HG02938 (cell line): ENCODE measurements around the gene OVOL1.

Source experiments
- ATAC-seq: cut with Tn5 transposase; IDR thresholded peaks from one replicate; pipeline ENCODE4 v1.9.1; 2021; ENCODE audit warnings: mild to moderate bottlenecking, moderate library complexity; ENCODE audit not compliant: unreplicated experiment

Gene OVOL1

DNA sequence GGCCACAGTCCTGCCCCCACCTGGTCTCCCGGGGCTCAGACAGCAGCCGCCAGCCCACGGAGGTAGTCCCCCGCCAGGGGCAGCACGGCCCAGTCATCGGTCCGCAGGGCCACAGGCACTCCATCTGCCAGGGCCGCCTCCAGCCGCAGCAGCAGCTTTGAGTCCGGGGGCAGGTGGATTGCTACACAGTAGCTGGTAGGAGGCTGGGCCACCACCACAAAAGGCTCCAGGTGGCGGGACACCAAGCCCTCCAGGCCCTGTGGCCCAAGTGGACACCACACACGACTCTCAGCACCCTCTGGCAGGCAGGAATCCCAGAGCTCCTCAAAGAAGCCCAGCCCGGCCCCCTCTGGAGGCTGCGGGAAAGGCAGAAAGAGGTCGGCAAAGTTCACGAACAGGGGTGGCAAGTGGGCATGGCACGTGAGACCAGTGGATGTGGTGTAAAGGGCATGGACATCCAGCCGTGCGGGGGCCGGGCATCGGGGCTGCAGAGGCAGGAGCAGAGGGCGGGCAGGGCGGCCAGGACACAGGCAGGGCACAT is 9.0 kb upstream of the OVOL1 start:
- no peak for ATAC-seq

DNA sequence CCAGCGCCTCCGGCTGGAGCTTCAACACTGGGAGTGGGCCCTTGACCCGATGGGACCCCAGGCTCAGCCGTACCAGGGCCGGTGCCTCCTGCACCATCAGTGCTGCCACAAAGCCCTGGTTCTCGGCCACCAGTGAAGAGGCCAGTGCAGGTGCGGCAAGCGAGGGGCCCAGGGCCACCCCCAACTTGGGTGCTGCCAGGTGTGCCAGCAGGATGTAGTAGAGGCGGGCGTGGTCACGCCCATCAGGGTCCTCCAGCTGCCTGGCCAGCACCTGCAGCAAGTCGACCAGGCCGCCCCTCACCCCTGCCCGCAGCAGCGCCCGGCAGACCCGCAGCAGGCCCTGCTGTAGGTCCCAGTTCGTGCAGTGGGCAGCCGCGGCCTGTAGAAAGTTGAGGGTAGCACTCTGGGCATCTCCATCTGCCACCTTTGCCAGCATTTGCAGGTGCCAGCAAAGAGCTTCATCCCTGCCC is 8.4 kb upstream of the OVOL1 start:
- ATAC-seq = no peak

DNA sequence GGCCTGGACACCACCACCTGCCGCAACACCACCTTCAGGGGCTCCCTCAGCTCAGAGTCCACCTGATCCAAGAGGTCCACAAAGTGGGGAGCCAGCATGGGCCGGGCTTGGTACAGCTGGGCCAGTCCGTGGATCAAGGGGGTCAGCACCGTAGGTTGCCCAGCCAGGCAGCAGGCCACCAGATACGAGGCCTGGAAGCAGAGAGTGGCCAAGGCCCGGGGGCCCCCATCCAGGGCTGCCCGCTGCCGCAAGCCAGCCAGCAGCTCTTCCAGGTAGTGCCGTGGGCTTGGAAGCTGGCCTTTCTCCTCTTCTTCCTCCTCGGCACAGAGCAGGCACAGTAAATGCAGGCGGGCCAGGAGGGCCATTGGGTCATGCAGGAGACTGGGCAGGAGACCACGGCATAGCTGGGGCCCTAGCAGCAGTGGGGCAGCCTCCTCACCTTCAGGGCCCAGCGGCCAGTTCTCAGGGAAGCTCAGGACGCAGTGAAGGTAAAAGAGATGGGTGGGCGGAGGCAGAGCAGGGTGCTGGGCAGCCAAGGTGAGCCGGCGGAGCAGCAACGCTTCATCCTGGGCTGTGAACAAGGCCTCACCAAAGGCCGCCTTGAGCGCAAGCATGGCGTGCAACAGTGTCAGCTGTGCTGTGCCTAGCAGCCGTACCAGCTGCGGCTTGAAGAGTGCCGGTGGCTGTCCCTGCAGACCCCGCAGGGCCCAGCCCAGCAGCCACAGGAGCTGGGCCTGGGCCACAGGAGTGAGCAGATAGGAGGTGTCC is 7.8 kb upstream of the OVOL1 start:
- ATAC-seq = no peak

DNA sequence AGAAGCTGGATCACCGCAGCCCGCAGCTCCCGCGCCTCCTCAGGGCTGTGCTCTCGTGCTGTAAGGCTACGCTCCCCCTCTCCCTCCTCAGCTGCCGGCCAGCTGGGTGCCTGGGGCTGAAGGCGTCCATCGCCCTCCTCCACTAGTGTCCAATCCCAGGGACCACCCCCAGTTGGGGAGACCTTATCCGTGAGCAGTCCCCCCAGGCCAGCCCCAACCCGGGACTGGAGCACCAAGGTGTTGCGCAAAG is 7.3 kb upstream of the OVOL1 start:
- no peak for ATAC-seq

- peak; percentile 44 for ATAC-seq
These were observed 6.7 kb upstream of the OVOL1 start for GRCh38 chr11:65779919-65780769.

DNA sequence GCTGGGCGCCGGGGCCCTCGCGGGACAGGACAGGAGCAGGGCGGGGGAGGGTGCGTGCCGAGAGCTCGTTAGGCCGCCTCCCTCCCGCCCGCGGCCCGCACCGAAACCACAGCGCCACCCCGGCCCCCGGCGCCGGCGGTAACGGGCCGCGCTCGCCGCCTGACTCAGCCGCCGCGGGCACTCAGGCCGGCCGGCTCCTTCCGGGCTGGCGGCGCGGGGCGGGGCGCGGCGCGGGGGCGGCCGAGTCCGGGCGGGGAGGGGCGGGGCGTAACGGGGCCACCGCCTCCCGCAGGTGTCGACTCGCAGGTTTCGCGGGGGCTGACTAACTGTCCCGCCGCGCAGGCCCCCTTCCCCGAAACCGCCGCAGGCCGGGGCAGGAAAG is 6.1 kb upstream of the OVOL1 start, which contains the start of gene AP5B1:
Gene AP5B1, minus strand, starts transcription at position 207 of the 382 bp plus-strand sequence. CDS start 385 bp downstream, outside the sequence.
- ATAC-seq = peak; percentile 48

DNA sequence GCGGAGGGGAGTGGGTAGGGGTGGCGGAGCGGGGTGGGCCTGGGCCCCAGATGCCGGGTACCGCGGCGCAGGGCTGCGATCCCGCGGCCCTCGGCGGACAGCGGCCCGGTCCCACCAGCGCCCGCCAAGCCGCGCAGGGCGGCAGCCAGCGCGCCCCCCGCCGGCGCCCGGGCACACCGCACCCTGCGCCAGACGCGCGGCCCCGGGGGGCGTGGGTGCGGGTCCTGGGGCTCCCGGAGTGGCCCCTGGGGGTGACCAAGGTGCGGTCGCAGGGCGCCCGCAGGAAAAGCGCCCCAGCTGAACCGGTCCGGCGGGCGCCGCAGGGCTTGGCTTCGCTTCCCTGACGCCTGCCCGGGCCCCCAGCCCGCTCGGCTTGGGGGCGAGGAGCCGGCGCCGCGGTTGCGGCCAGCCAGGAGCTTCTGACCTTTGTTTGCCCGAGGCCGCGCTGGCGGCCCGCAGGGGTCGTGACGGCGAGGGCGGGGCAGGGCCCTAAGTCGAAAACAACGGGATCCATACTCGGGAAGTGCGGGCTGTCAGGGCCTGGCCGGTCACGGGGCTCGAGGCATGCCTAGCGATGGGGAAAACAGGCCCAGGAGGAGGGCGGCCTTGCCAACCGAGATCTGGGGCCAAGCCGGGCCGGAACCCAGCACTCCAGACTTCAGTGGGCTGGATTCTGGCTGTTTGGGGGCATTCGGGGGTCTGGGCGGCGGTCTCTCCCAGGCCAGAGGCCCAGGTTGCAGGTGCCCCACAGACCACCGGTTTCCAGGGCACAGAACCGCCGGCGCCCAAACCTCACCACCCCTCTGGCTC is 5.5 kb upstream of the OVOL1 start:
- ATAC-seq = peak; percentile 18

DNA sequence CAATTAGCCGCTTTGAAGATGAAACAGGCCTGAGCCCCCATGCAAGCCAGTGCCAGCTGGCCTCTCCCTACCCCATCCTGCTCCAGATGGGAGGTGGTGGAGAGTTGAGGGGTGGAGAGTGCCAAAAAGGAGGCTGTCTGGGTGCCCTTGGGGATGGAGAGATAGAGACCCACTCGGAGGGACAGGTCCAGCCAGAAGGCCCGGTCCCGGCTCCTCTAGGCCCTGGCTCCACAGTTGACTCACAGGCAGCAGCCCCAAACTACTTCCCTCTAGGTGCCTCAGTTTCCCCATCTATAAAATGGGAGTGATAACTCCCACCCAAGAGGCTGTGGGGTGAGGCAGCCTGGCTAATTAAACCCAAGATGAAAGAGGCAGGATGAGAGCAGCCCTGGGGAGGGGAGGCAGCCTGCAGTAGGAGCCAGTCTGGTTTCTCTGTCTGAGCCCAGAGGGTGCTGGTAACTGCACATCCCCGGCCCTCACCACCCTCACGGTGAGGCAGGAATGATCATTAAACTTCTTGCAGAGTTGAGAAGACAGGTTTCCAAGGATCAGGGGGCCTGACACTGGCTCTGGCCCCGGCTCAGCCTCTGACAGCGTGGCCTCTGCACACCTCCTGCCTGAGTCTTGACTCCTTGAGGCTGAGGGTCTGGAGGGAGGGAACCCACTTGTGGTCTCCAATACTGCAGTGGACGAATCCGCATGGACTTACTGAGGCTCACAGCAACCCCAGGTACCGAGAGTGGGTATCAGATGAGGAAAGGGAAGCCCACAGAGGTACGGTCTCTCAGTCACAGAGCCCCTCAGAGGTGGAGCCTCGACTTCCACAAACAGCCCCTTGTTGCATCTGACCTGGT is 4.7 kb upstream of the OVOL1 start:
- no peak for ATAC-seq

DNA sequence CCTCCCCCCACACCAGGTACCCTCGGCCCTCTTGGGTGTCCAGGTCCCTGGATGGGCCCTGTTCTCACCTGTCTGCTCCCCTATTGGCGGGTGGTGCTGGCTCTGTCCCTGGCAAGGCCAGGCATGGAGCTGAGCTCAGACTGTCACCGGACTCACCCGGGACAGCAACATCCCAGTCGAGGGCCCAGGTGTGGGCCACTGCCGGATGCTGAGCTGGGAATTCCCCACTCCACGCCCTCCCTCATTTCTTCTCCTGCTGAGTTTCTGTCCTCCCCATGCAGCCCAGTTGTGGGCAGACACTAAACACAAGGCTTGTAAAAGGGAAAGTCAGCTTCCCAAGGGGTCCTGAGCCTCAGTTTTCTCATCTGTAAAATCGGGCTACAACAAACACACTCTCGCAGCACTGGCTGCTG is 4.0 kb upstream of the OVOL1 start:
- ATAC-seq = no peak

- no peak for ATAC-seq
These were observed 1.4 kb upstream of the OVOL1 start for GRCh38 chr11:65785319-65786007.

- no peak for ATAC-seq
These were observed 666 bp upstream of the OVOL1 start for GRCh38 chr11:65786008-65786785.

DNA sequence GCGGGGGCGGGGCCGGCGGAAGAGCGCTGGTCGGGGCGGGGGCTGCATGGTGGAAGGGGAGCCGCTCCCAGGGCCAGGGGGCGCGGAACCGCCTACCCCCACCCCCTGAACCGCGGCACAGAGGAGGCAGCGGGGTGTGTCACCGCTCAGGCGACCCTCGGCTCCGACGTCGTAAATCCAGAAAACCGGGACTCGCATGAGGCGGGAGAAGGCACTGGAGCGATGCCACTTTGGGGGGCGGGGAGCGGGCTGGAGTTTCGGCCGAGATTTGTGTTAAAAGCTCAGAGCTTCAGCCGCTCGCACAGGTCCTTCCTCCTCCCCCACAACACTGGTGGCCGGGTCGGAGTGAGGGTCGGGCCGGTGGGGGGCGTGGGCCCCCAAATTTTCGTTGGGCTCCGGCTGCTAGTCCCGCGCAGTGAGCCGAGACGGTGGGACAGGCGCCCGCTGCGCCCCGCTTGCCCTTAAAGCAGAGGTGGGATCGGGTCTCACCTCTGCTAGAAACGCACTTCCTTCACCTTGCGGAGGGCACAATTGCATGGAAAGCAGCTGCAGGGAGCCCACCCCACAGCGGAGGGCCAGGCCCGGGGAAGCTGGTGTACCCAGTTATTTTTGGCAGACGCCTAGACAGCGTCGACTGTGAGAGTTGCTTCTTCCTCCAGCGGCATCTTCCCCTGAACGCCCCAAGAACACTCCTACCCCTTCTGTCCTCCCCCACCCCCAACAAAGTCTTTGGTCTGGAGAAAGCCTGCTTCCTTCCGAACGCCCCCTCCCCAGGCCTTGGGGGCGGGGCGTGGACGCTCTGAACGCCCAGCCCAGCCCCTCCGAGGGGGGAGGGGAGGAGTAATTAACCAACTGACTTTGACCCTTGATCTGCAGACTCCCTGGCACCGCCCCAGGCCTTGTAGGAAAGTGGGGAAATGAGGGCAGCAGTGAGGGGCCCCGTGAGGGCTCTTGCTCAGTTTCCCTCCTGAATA is 1.1 kb downstream of the OVOL1 start:
- no peak for ATAC-seq

GRCh38 chr11:65788821-65789220 is 2.0 kb downstream of the OVOL1 start:
- no peak for ATAC-seq

DNA sequence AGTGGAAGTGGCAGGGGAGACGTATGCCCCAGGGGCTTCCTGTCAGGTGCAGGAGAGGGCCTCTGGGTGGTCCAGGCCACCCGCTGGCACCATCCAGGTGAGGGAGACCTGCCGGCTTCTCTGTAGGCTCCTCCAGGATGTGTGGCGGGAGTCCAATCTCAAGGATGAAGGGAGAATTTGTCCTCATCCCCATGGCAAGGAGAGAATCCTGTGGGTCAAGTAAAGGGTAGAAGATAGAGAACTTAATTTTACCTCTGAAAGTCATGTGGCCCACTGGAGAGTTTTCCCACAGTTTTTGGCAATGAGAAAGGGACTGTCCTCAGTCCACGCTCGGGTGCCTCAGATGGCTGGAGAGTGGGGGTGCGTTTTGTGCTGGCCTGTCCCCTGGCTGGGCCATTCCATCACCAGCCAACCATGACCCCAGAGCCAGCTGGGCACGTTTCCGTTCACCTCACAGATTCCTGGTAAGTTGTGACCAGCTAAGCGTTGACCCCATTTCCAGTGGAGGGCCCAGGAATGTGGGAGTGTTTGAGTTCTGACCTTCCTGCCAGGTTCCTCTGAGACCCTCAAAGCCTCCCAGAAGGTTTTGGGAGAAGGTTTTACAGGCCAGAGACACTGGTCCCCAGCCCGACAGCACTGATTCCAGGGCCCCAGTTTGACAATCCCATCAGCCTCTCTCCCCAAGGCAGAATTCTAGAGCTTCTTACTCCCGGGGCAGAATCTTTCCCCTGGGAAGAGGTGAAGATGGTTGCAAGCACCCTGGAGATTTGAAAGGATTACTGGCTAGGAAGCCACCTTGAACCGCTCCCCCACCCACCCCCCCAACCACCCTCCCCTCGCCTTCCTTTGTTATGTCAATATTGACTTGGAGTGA is 2.6 kb downstream of the OVOL1 start:
- ATAC-seq = no peak

- ATAC-seq = no peak
These were observed 3.4 kb downstream of the OVOL1 start for GRCh38 chr11:65790104-65790901.
